ENCODE measurements around the gene PTH2R. TPM values are rescaled to one million over a fixed set of nuclear protein-coding genes. Genes with fewer than 3 reads are reported as not detected.

The PTH2R gene
- total RNA-seq, 1 donor from 2014 or later, result 1.1 TPM

DNA sequence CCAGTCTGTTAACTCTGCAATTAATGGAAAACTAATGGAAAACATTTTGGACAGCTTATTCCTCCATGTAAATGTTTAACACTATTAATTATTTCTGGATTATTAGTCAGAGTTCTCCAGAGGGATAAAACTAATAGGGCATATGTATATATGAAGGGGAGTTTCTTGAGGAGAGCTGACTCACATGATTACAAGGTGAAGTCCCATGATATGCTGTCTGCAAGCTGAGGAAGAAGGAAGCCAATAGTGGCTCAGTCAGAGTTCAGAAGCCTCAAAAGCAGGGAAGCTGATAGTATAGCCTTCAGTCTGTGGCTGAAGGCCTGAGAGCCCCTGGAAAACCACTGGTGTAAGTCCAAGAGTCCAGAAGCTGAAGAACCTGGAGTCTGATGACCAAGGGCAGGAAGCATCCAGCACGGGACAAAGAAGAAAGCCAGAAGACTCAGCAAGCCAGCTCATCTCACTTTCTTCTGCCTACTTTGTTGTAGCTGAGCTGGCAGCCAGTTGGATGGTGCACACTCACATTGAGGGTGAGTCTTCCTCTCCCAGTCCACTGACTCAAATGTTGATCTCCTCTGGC, 136.0 kb downstream of the PTH2R start:
- no peak for DNase-seq (ENCODE audit: low spot score)

Other genes with a start within 250 kb of the PTH2R start
- gene CRYGA, start 243.2 kb upstream of the PTH2R start, total RNA-seq, result not detected
- not detected for gene C2orf80, start 216.8 kb upstream of the PTH2R start, total RNA-seq
- gene IDH1, start 151.7 kb upstream of the PTH2R start, total RNA-seq, result 239 TPM
- gene PIKFYVE, start 140.5 kb upstream of the PTH2R start, total RNA-seq, result 23.3 TPM

Measured in mucosa of gallbladder (tissue), 1 donor.